GM12878 (cell line): ENCODE data around the gene SGPP2. TPM values are rescaled to one million over a fixed set of nuclear protein-coding genes. Genes with fewer than 3 reads are reported as not detected.

Experiments
- ATF7 ChIP-seq: fragments of 450-650 bp; IDR thresholded peaks from 2 replicates; pipeline ENCODE4 v1.6.1; 2016; ENCODE audit warnings: low read depth, mild to moderate bottlenecking
- BCLAF1 ChIP-seq: fragments of 450-650 bp; IDR thresholded peaks from 2 replicates; pipeline ENCODE4 v1.6.1; 2017; ENCODE audit warnings: antibody characterized with exemption, mild to moderate bottlenecking, moderate library complexity
- FOS ChIP-seq: IDR thresholded peaks from 3 replicates; pipeline ENCODE4 v1.6.1; 2011; ENCODE audit warnings: borderline replicate concordance; ENCODE audit not compliant: insufficient read length; ENCODE audit errors: extremely low read depth
- PKNOX1 ChIP-seq: fragments of 450-650 bp; IDR thresholded peaks from 2 replicates; pipeline ENCODE4 v1.6.1; 2016; ENCODE audit warnings: mild to moderate bottlenecking
- STAT1 ChIP-seq: fragments of 450-650 bp; conservative IDR thresholded peaks from 2 replicates; pipeline ENCODE4 v1.6.1; 2014; ENCODE audit warnings: antibody characterized with exemption, mild to moderate bottlenecking
- ZBTB33 ChIP-seq: fragments of 450-650 bp; IDR thresholded peaks from 2 replicates; pipeline ENCODE4 v1.6.1; 2017; ENCODE audit warnings: mild to moderate bottlenecking
- ZNF217 ChIP-seq: fragments of 450-650 bp; IDR thresholded peaks from 2 replicates; pipeline ENCODE4 v1.6.1; 2017; ENCODE audit warnings: antibody characterized with exemption, mild to moderate bottlenecking
- ZNF24 ChIP-seq: fragments of 450-650 bp; IDR thresholded peaks from 2 replicates; pipeline ENCODE4 v1.6.1; 2017; ENCODE audit warnings: antibody characterized with exemption, mild to moderate bottlenecking
- polyA plus RNA-seq, 11 experiments: library from polyadenylated mRNA; depleted of rRNA in 4 of 11; unstranded in 6 of 11; stranded (reverse) in 5 of 11; fragments of >200 nt; fragmentation: Nextera tagmentation in 4 of 11; fragmentation: Illumina TruSeq in 1 of 11; extraction: Ambion mirVana in 4 of 11; extraction: Trizol in 1 of 11; gene quantifications; 1 replicate in 1 of 11; 2 replicates in 10 of 11; pipeline versions ENCODE4 v1.2.1 to v1.2.3, GENCODE V29; 2011 to 2016; ENCODE audit warnings: inconsistent platforms in 2 of 11, missing spikeins in 2 of 11, low read depth in 1 of 11
- total RNA-seq, 4 experiments: library from RNA; depleted of rRNA in 3 of 4; stranded (reverse); fragments of >200 nt in 3 of 4; fragmentation: Illumina TruSeq in 1 of 4; extraction: Trizol in 1 of 4; gene quantifications; 2 replicates each; pipeline versions ENCODE4 v1.2.1 to v1.2.3, GENCODE V29; 2013 to 2021

Gene SGPP2
- total and polyA plus RNA-seq, 10 of the 15 experiments (the other 5 are each of a cell fraction or from before 2014, with no cell fraction given): 3.5 to 84.9 (median 13.1) TPM

GRCh38 chr2:222424729-222425671, 657 bp downstream of the SGPP2 start (continued):
- TF ChIP-seq BCLAF1 (no peak), ZNF24 (no peak), ATF7 (peak; percentile 78), ZBTB33 (no peak), ZNF217 (no peak), STAT1 (no peak), PKNOX1 (no peak), FOS (no peak)
